HG03103 (cell line): ENCODE results near the gene COX7A2.

Experiments
- ATAC-seq: cut with Tn5 transposase; IDR thresholded peaks from one replicate; pipeline ENCODE4 v1.9.1; 2021; ENCODE audit warnings: low read depth; ENCODE audit not compliant: unreplicated experiment

COX7A2 gene

DNA sequence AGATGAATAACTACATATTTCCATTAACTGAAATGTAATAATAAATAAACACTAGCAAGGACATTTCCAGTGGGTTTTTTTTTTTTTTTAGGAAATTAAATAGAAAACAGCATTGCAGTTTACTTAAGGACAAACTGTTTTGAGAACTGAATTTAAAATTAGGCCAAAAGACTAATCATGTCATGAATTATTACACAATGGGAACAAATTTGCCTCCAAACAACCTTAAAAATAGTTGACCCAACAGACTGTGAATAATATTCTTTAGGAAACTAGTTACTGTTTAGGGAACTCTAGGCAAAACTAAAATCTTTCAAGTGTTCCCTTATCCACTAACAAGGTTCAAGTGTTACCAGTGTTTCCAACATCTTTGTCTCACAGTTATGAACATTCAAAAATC is 21.3 kb downstream of the COX7A2 start:
- ATAC-seq = no peak

DNA sequence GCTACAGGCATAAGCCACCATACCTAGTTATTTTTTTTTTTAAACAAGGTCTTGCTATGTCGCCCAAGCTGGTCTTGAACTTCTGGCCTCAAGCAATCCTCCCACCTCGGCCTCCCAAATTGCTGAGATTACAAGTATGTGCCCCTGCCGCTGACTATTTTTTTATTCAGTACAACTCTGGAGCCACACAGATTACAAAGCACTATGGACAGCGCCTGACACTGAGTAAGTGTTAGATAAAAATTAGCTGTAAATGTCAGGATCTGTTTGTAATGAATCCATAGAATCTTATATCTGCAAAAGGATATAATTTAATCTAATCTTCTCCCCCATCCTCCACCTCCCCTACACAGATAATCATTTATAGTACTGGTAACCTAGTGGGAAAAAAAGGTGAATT is 22.5 kb downstream of the COX7A2 start:
- no peak for ATAC-seq

DNA sequence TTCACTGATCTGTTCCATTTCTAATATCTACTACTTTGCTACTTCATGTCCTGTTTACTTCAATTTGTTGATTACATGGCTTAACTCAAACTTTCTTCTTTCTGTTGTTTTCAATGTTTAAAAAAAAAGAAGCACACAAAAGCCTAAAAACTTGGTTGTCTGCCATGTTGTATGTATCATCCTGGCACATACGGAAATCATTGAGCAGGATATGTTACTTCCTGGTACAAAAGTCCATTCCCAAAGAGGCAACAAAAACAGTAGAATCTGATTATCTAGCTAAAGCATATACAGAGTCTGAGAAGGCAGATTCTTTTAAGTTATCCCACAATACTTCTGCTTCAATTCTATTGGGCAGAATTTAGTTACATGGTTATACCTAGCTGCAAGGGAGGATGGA is 23.2 kb downstream of the COX7A2 start:
- ATAC-seq = no peak

DNA sequence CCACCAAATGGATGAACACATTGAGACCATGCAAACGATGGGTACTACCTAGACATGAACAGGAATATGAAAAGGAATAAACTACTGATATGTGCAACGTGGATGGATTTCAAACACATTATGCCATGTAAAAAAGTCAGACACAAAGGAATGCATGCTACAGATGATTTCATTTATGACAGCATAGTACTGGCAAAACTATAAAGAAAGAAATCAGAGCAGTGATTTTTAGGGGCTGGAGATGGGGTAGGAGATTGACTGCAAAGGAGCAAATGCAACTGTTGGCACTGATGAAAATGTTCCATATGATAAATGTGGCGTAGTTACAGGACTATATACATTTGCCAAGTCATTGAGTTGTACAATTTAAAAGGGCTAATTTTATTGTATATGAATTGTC is 24.3 kb downstream of the COX7A2 start:
- ATAC-seq = no peak

DNA sequence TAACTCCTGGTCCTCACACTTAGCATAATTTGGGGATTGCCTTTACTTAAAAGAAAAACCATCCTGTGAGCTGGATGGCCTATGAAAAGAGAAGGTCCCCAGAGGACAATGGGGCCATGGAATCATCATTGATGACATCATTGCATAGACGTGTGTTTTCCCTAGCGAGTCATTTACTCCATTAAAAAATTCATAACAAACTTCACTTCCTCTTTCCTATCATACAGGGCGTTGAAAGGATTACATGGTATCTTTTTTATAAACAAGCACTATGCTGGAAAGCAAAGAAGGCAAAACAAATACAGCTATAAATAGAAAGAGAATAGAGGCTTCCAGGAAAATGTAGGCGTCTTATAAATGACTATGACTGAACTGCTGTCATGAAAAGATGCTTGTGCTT is 26.4 kb downstream of the COX7A2 start:
- no peak for ATAC-seq

DNA sequence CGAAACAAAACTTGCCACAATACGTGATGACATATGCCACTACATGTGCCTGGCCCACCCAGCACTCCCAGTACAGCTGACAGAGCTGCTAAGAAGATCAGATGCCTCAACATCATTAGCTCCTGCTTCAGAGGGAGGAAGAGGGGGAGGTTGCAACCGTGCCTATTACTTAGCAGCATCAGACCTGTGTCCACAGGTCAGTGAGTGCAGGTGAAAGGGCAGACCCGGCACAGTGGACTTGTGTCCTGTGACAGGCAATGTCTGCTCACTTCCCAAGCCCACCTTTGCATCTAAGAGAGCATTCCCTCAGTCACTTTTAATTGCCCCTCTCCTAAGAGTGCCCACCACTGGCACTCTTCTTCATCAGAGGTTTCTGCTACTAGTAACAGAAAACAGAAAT is 28.3 kb downstream of the COX7A2 start:
- ATAC-seq = no peak

DNA sequence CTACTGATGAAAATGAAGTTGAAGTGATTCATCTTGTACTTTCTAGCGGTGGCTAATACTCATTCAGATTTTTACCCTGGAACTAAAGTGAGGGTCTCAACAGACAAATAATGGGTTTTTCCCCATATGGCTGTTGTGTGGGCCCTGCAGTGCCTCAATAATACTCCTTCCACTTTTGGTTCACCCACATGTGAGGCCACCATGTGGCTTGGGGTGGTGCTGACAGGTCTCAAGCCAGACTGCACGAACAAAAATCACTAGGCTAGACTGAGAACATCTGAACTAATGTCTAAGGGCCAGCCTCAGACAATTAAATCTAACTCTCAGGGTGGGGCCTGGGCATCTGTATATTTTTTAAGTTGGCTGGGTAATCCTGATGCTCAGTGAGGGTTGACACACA is 29.9 kb downstream of the COX7A2 start:
- ATAC-seq = no peak

DNA sequence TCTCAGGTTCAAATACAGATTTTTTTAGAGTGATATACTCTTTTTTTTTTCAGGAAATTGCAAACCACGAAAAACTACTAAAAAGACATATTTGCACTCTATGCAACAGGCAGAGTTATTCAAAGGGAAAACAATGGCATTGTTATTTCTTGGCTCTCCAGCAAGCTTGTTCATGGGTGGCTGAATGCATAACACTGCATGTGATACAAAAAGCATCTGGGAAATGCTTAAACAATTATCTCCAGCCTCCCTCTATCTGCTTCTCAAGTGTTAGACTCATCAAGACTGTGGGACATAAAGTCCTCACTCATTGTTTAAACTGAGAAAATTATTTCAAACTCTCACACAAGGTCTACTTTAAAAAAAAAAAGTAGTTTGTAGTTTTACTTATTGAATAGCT is 30.5 kb downstream of the COX7A2 start:
- no peak for ATAC-seq

DNA sequence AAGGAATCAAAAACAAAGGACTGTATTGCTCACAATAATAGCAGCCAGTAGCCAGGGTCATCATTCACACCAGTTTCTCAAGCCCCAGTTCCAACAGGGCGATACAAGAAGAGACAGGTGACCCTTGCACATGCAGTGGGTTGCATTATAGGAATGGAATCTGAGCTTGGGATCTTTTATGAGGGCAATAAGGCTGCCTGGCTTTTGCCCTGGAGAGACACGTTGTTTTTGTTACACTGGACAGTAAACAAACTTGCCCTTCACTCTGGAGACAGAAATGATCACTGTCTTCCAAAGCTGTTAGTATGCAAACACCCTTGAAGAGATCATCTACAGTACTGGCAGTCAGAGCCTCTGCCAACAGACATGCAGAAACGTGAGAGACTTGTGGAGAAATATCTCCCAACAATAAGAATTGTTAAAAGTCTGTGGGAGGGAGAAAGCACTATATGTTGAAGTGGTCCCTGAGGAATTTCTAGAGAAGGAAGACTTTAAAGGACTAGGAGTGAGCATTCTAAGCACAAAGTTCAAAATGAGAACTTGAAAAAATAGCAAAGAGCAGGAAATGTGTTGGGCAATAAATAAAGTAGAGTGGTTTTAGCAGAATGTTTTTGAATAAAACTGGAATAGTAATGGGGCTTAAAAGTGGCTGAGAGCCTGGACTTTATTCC is 31.5 kb downstream of the COX7A2 start:
- no peak for ATAC-seq

DNA sequence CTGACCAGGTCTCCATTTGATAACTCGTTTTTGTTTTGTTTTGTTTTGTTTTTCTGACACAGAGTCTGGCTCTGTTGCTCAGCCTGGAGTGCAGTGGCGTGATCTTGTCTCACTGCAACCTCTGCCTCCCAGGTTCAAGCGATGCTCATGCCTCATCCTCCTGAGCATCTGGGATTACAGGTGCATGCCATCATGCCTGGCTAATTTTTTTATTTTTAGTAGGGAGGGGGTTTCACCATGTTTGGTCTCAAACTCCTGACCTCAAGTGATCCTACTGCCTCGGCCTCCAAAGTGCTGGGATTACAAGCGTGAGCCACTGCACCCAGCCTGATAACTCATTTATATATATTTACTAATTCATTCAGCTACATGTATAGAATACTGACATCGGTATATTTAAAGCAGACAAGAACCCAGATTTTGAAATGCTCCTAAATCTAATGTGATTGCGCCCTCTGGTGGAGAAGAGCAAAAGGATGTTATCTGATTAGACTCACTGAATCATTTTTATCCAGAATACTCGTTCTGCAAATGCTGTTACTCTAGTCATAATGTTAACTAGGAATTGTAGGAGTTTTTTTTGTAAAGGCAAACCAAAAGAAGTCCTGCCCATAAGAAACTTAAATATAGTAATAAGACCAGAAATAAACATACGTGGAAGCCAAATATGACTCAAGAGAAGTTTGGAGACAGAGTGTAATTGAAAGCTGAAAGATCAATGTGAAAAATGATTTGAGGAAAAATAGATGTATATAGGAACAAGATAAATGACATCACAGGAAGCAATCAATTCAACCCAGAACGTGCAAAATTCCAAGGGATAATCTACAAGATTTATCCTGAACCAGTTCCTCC is 32.5 kb downstream of the COX7A2 start:
- no peak for ATAC-seq

DNA sequence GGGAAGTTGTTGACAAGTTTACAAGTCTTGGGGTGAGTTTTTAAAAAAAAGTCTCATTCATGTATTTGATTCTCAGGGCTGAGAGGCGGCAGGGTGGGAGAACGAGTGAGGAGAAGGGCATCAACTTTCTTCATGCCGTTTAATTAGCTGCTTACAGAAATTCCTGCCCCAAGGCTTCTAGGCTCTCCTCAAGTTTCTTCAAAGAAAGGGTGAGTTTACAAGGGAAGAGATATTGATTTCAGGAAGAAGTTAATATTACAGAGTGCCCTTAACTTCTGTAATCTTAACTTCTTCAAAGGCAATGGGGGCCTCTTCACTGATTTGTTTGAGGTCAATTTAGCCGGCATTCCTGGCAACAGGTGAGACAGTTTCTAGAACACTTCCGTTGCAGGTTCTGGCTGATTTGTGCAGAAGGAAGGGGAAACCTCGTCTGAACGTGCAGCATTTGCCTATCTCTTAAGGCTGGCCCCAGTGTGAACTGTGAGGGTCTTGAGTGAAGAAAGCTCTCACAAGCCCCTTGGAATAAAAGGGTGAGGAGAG is 34.3 kb downstream of the COX7A2 start:
- ATAC-seq = no peak

DNA sequence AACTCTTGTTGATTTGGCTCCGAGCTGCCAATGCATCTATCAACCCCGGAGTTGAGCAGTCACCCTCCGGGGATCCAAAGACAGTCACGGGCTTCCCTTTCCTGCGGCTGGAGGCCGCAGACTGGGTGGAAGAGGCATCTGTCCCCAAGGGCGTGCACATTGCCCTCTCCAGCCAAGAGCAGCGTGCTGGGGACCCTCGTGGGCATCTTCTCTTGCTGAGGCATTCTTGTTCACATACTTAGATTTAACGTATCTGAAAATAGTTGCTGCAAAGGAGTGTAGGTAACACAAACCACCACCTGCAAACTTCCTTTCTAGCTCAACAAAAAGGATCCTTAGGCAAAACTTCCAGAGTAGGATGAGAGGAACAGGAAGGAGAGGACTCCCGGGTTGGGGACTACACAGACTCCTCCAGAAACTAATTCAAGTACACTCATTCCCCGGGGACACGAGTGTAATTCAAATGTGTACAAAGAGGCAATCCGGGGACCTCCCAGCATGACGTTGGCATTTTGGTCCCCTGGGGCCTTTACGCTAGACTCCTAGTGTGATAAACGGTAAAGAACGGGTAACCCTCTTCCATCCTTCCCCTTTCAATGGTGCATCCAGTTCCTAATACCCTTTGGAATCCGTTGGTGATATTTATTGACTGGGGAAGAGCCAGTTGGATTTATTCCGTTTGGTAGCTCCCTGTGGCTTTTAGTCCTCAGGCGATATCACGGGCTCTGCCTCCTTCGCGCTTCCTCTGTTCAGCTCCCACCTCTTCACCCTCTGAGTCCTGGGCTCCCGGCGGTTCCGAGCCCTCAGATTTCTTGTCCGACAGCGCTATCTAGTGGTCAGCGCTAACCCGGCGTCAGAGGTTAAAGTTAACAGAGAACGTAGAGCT is 35.1 kb downstream of the COX7A2 start:
- ATAC-seq = peak; percentile 69

DNA sequence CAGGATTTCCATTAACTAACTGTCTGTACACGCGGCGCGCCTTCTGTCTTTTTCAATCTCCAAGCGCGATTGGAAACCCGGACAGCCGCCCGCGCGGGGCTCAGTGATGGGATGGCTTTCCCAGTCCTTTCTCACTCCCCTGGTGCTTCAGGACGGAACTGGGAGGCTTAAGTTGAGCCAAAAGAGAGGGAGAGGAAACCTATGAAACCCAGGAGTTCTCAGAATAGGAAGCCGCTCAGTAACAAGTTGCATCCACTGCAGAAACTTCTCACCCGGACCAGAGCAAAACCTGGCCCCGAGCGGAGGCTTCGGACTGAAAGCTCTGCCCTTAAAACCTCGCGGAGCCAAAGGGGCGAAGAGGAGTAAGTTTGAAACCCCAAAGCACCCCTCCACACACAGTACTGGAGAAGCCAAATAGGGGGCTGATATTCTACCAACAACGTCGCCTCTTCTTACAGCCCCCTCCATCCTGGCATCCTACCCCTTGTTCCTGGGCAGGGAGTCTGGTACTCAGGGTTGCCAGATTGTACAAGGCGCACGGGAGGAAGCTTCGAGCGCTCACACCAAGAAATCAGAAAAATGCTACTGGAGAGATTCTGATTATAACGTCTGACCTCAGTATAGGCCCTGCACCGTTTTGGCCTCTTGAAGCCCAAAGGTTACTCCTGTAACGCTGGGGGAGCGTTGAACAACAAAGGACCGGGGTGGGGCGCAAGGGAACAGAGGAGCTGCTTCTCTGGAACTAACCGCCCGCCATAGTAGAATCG is 36.8 kb downstream of the COX7A2 start:
- no peak for ATAC-seq

DNA sequence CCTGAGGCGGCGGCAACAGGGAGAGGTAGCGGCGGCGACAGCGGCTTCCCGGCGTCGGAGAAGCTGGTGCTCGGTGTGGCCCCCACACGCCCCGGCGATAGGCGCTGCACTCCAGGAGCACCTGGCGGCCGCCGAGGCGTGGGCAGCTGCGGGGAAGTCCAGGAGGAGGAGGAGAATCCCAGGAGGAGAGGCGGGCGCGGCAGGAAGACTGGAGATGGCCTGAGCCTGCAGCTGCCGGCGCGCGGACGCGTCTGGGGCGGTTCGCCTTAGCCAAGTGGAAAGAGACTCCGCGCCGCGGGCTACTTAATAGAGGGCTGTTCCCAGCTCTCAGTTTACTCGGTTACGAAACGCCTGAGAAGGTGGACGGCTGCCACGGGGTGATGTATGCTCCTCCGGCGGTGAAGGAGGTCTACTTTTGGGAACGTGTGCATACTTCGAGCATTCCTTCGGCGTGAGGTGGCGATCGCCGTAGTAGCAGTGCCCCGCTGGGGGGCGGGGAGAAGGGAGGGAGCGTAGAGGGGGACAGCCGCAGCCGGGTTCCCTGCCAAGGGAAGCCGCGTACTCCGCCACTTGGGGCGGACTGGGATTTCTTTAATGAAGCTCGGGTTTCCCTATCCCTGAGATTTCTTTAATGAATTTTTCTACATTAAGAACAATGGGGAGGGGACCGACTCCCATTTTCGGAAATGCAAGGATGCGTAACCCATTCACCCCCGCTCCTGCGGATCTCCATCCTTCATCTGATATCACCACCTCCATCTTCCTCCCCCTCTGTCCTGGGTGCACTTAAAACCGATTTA is 37.6 kb downstream of the COX7A2 start, which contains the start of gene COL12A1:
COL12A1 (minus strand) TSS at position 278 of the 800 bp plus-strand sequence. CDS start 3,261 bp downstream, outside the sequence.
- ATAC-seq = no peak

DNA sequence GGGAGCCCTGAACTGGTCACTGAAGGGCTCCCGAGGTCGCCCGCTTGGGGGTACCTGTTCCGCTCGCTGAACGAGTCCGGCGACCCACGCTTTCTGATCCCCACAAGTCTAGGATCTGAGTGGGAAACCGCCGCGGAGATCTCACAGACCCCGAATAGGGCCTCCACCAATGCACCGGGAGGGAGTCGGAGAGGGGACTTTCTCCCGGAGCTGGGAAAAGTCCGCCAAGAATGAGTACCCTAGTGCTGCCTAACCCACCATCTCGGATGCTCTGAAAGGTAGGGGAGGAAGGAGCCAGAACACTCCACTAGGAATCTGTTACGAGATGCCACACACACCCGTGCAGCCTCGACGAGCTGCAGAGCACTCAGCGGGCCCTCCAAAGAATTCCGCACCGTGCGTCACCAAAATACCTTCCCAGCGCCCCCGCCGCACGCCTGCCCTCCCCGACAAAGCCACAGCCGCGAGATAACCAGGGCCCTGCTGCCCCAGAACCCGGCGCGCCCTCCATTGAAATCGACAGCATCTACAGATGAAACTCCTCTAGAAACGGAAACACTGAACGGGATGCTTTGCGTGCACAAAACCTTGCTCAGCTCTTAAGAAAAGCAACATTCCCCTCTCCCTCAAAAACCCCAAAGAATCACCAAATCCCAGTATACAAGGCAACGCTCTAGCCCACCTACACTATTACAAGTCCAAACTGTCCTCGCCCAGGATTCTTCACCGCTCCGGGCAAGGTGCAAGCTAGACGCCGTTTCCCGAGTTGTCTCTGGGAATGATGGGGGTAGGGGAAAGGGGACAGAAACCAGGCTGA is 38.4 kb downstream of the COX7A2 start:
- no peak for ATAC-seq

DNA sequence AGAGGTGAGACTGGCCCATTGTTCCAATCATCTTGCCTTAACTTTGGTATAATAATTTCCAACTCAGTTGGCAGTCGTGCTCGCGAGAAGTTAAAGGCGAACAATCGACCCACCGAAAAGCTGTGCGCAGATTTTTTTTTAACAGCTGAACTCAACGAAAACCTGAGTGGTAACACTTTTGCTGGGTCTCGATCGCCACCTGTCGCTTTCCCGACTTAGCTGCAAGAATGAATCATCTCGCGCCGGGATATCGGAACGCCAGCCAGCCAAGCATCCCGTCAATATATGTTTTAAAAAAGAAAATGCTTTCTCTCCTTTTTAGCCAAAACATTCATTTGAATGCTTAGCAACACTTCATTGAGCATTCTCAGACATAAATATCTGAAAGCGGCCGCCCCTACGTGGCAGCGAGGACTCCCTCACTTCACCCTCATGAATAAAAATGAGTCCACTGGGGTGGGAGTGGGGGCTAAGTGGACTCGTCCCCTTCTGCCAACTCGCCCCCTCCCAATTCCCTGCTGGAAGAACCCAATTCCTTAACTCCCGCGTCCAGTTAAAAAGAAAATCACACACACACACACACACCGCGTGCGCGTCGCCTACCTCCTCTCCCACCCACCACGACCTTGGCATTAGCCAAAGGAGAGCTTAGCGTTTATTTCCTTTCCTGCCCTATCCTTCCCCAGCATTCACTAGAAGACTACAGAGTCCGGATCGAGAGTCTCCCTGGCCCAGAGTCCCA is 39.2 kb downstream of the COX7A2 start:
- no peak for ATAC-seq

DNA sequence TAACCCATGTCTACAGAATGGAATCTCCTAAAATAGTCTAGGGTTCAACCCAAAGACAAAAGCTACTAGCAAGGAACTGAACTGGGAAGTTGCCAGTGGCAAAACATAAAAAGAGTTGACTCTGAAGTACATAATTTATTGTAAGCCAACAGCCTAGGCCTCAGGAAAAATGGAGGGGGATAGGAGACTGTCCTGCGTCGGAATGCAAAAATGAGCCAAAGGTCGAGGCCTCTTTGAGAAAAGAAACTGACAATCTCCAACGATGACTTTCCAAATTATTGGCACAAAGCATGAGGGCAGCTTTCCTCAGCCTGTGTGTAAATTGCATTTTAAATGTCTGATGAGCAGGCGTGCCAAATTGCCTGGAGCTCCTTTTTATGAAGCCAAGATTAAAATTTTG is 39.9 kb downstream of the COX7A2 start:
- no peak for ATAC-seq

DNA sequence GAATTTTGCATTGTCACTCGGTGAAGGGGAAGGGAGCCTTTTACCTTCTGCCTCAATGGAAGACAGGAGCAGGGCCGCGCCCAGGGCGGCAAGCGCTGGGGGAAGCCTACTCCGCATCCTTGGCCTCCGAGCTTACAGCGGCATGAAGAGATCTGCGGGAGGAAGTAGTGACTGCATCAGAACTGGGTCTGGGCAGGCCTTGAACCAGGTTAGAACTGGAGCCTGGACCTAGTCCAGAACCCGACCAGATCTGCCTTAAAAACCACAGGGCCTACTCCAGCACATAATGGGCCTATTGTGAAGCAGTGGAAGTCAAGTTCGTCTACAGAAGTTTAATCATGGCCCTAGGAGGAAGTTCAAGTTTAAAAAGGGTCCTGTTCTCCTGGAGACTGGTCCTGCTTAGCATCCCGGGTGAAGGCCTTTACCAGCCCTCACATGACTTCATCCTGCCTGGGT is 40.9 kb downstream of the COX7A2 start:
- ATAC-seq = no peak
